ENCODE data around the gene NXPH1.

- TF ChIP-seq CTCF (IDR thresholded peaks at IDR 0.05; ENCODE audit: low read length) = no peak
- no peak for TF ChIP-seq EZH2 (IDR thresholded peaks at IDR 0.05; ENCODE audit: borderline replicate concordance, low read length)
These were observed 82.3 kb downstream of the NXPH1 start for GRCh38 chr7:8515640-8516185.

Measured in OCI-LY1 (cell line).